GM10847 (cell line): ENCODE measurements around the gene PDE9A.

Experiments used
- POLR2A ChIP-seq: IDR thresholded peaks from 2 replicates; pipeline ENCODE4 v1.6.1; 2011; ENCODE audit not compliant: insufficient read length; ENCODE audit errors: extremely low read depth

PDE9A gene

GRCh38 chr21:42793774-42794173, 140.4 kb downstream of the PDE9A start:
- TF ChIP-seq POLR2A, result no peak

- no peak for TF ChIP-seq POLR2A
Observed at GRCh38 chr21:42794551-42794950, 141.1 kb downstream of the PDE9A start.

GRCh38 chr21:42796327-42797062, 143.1 kb downstream of the PDE9A start:
- TF ChIP-seq POLR2A, result no peak

- TF ChIP-seq POLR2A, result no peak
Observed at GRCh38 chr21:42797522-42797921, 144.1 kb downstream of the PDE9A start.

- TF ChIP-seq POLR2A, result no peak
Observed at GRCh38 chr21:42798106-42798505, 144.7 kb downstream of the PDE9A start.

GRCh38 chr21:42799516-42799915, 146.1 kb downstream of the PDE9A start:
- no peak for TF ChIP-seq POLR2A

- TF ChIP-seq POLR2A, result no peak
Observed at GRCh38 chr21:42799948-42800347, 146.5 kb downstream of the PDE9A start.

GRCh38 chr21:42806509-42807140, 153.2 kb downstream of the PDE9A start:
- no peak for TF ChIP-seq POLR2A

- TF ChIP-seq POLR2A, result no peak
Observed at GRCh38 chr21:42807938-42808613, 154.7 kb downstream of the PDE9A start.

- TF ChIP-seq POLR2A, result no peak
Observed at GRCh38 chr21:42809171-42809570, 155.8 kb downstream of the PDE9A start.

GRCh38 chr21:42809577-42810475, 156.4 kb downstream of the PDE9A start:
- no peak for TF ChIP-seq POLR2A

- no peak for TF ChIP-seq POLR2A
Observed at GRCh38 chr21:42811960-42812359, 158.5 kb downstream of the PDE9A start.

GRCh38 chr21:42815217-42815616, 161.8 kb downstream of the PDE9A start:
- no peak for TF ChIP-seq POLR2A

- no peak for TF ChIP-seq POLR2A
Observed at GRCh38 chr21:42818328-42818749, 164.9 kb downstream of the PDE9A start.
